RKO (cell line): ENCODE measurements around the gene EGR1.
"Not testable (repeated sequence)": the region's sequence is repeated elsewhere in the genome, so short reads cannot be mapped to it uniquely, and the experiment has no call there.

Experiments used
- DNase-seq: peaks from one replicate; pipeline ENCODE4 v3.0.0-alpha.2; 2016; ENCODE audit warnings: low spot score

Gene EGR1

GRCh38 chr5:138469540-138470321 lies 4.5 kb downstream of the EGR1 start:
- DNase-seq, result peak; percentile 74

- DNase-seq, result peak; percentile 34
These were observed 5.2 kb downstream of the EGR1 start for GRCh38 chr5:138470322-138471051.

GRCh38 chr5:138471052-138471361 lies 5.7 kb downstream of the EGR1 start:
- DNase-seq, result no peak

- no peak for DNase-seq
These were observed 7.1 kb downstream of the EGR1 start for GRCh38 chr5:138472353-138472752.

GRCh38 chr5:138473151-138473550 lies 7.9 kb downstream of the EGR1 start:
- not testable (repeated sequence) for DNase-seq

- no peak for DNase-seq
These were observed 11.6 kb downstream of the EGR1 start for GRCh38 chr5:138476918-138477317.

GRCh38 chr5:138482638-138483037 lies 17.4 kb downstream of the EGR1 start:
- no peak for DNase-seq

- no peak for DNase-seq
These were observed 23.2 kb downstream of the EGR1 start for GRCh38 chr5:138488481-138488945.

GRCh38 chr5:138489683-138490061 lies 24.4 kb downstream of the EGR1 start:
- DNase-seq, result no peak

GRCh38 chr5:138490648-138491283 lies 25.5 kb downstream of the EGR1 start:
- peak; percentile 56 for DNase-seq

- DNase-seq, result peak; percentile 37
These were observed 26.0 kb downstream of the EGR1 start for GRCh38 chr5:138491284-138491648.

GRCh38 chr5:138491669-138492559 lies 26.6 kb downstream of the EGR1 start:
- peak; percentile 92 for DNase-seq

- peak; percentile 43 for DNase-seq
These were observed 27.3 kb downstream of the EGR1 start for GRCh38 chr5:138492560-138493045.

- DNase-seq, result peak; percentile 61
These were observed 30.1 kb downstream of the EGR1 start for GRCh38 chr5:138495351-138495750.

- DNase-seq, result no peak
These were observed 33.1 kb downstream of the EGR1 start for GRCh38 chr5:138498376-138498775.

GRCh38 chr5:138502121-138502520 lies 36.8 kb downstream of the EGR1 start:
- no peak for DNase-seq

- DNase-seq, result no peak
These were observed 37.2 kb downstream of the EGR1 start for GRCh38 chr5:138502521-138502920.

- peak; percentile 81 for DNase-seq
These were observed 38.4 kb downstream of the EGR1 start for GRCh38 chr5:138503487-138504270.

GRCh38 chr5:138504799-138505198 lies 39.5 kb downstream of the EGR1 start:
- no peak for DNase-seq

- DNase-seq, result no peak
These were observed 41.4 kb downstream of the EGR1 start for GRCh38 chr5:138506370-138507306.
